ENCODE results near the gene PUM1.

GRCh38 chr1:31032266-31032665, 33.3 kb downstream of the PUM1 start:
- TF ChIP-seq CTCF (conservative IDR thresholded peaks at IDR 0.05): no peak
- TF ChIP-seq ZFX (IDR thresholded peaks at IDR 0.05): no peak
